Middle frontal gyrus (tissue), 1 donor: ENCODE results near the gene CEP85L.

ENCODE experiments used
- DNase-seq: peaks from one replicate; pipeline ENCODE4 v3.0.0-alpha.2; 2015; ENCODE audit warnings: low spot score; ENCODE audit errors: extremely low spot score

CEP85L gene

DNA sequence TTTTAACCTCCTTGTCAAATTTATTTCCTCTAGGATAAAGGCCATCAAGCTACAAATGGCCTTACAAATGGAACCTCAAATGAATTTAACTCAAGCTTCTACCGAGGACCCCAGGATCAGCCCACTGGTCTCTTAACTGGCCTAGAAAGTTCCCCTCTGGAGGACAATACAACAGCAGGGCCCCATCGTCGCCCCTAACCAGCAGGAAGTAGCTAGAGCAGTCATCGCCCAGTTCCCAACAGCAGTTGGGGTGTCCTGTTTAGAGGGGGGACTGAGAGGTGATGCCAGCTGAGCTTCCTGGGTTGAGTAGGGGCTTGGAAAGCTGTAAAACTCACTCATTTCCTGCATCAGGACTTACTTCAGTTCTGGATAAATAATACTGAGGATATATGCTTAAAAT, 25.6 kb downstream of the CEP85L start:
- DNase-seq = no peak

DNA sequence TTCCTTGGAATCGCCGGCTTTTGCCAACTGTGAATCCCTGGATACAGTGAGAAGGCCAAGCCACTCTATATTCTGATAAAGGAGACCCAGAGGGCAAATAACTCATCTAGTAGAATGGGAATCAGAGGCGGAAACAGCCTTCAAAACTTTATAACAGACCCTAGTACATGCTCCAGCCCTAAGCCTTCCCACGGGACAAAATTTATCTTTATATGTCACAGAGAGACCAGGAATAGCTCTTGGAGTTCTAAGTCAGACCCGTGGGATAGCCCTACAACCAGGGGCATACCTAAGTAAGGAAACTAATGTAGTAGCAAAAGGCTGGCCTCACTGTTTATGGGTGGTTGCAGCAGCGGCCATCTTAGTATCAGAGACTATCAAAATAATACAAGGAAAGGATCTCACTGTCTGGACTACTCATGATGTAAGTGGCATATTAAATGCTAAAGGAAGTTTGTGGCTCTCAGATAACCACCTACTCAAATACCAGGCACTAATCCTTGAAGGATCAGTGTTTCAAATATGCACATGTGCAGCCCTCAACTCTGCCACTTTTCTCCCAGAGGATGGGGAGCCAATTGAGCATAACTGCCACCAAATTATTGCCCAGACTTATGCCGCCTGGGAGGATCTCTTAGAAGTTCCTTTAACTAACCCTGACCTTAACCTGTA, 29.5 kb downstream of the CEP85L start:
- DNase-seq = no peak

DNA sequence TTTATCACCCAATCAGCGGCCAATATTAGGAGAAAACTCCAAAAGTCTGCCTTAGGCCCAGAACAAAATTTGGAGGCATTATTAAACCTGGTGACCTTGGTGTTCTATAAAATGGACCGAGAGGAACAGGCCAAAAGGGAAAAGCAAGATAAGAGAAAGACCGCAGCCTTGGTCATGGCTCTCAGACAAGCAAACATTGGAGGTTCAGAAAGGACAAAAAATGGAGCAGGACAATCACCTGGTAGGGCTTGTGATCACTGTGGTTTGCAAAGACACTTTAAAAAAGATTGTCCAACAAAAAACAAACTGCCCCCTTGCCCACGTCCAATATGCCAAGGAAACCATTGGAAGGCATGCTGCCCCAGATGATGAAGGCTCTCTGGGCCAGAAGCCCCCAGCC, 31.2 kb downstream of the CEP85L start:
- DNase-seq = no peak

DNA sequence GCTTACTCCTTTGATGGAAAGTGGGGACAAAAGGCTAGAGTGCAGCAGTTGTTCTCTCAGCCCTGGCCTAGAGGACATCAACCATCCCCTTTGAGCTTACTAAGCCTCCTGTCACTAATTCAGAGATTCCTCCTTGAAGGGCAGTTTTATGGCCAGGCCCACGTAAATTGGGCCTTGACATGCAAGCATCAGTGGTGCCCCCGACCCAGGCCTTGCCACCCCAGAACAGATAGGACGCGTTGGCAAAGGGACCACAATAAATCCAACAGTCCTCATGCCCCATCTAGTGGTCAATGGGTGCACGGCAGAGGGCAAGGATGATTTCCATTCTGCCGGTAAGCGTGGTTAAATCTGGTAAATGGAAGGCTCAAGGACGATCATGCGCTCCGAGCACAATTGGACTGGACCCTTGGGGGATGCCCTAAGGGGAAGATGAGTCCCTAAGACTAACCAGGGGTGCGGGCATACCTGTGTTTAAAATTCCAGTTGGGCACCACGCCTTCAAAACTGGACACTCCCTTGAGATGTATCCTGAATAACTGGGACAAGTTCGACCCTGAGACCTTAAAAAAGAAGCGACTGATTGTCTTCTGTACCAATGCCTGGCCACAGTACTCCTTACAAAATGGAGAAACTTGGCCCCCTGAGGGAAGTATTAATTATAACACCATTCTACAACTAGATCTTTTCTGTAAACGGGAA, 32.6 kb downstream of the CEP85L start:
- DNase-seq = peak; percentile 22

DNA sequence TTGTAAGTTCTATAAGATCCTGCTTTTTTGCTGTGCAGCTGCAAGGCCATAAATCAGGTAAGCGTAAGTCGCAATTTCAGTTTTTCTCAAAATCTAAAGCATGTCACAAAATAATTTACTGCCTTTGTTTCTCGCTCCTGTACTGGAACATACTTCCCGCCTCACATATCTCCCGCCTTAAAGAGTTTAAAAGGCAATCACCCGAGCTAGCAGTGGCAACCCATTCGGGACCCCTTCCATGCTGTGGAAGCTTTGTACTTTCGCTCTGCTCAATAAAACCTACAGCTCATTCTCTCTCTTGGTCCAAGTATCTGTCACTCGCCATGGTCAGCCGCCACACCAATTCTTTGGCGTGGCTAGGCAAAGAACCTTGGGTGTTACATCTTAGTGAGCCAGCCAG, 34.0 kb downstream of the CEP85L start:
- no peak for DNase-seq

DNA sequence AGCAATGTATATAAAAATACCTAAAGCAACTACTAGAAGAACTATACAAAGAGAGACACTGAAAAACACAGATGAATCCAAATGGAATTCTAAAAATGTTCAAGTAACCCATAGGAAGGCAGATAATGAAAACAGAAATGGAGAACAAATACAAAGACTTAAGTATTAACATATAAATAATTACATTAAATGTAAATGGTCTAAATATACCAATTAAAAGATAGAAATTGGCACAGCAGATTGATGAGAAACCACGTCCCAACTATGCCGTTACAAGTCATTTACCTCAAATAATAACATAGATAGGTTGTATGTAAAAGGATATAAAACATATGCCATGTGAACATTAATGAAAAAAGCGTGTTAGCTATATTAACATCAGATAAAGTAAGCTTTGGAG, 40.1 kb downstream of the CEP85L start:
- no peak for DNase-seq

DNA sequence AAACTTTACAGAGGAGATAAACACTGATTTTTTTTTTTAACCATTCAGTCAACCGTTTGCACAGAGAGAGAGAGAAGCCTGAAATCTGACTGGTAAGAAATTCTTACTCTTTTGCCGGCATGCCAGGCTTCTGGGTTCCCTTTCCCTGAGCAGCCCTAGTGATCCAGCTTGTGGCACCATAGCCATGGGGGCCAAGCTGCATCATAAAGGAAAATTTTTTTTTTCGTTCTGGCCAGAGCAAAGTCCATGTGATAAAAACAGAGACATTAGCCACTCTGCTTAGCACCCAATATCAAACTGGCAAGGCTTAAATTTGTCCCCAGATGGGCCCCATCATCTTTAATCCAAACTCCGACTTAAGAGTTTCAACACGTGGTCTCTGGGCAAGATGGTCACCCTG, 44.5 kb downstream of the CEP85L start:
- no peak for DNase-seq

DNA sequence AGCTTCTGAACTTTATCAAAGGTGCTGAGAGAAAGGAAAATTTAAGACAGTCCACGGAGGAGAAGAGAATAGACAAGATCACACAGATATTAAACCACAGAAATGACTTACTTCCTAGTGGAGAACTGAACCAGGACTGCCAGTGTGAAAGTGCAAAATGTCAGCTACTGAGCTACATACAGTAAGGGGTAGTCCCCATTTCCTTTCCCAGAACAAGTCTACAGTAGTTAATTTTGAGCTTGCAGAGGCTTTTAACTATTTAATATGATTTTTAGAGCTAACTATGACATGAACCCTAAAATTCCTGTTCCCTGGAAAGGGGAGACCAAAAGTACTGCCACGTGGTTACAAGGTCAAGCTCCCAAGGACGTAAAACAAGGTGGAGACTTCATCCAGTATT, 45.1 kb downstream of the CEP85L start:
- no peak for DNase-seq

DNA sequence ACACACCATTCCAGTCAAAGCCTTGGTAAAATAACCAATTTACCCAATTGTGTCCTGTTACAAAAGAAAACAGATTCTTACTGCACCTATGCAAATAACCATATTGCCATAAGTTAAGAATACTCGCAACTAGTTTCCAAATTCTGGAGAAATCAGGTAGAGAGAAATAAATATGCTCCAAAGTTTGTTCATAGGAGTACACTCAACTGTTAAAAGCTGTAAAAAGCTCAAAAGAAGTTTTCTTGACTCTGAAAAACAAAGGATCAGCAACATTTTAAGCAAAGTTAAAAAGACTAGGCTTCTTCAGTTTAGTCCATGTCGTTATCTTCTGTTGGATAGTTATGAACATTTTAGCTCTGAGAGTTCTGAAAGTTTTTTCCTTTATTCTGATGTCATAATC, 48.0 kb downstream of the CEP85L start:
- DNase-seq = no peak

DNA sequence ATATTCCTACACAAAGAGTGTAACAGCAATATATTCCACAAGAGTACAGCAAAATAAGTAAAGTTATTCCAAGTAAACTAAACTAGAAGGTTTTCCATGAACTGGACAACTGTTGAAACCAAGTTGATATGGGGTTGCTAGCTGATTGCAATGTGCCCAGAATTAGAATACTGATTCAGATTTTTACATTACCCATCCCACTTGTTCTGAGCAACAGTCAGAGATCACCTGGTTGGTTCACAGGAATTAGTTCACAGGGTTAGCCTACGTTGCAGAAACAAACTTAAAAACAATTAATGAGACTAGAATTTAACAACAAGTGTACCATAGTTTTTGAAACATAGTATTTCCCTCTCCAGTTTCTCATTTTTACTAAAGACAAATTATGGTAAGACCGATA, 49.1 kb downstream of the CEP85L start:
- DNase-seq = no peak

DNA sequence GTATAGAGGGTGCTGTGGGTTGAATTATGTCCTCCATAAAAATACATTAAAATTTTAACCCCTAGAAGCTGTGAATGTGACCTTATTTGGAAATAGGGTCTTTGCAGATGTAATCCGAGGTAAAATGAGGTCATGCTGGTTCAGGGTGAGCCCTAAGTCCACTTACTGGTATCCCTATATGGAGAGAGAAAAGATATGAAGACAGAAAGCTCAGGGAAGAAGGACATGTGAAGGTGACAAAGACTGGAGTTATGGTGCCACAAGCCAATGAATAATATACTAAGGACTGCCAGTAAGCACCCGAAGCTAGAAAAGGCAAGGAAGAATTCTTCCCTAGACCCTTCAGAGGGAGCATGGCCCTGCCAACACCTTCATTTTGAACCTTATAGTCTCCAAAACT, 53.1 kb downstream of the CEP85L start:
- DNase-seq = no peak

DNA sequence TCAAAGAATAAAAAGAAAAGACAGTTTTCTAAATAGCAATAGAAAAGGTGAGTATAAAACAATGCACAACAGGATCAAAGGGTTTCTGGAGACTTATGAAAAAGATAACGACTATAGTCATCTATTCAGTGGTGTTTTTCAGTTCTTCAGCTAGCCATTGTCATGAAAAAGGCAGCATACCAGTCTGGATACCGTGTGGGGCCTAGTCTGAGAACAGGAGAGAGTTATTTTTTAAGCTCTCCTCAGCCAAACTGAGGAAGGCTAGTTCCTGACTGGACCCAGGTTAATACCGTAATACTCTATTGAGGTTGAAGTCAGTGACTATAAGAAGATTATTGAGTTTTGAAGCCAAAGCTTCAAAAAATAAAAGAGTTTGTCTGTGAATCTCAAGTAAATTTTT, 53.8 kb downstream of the CEP85L start:
- DNase-seq = no peak

DNA sequence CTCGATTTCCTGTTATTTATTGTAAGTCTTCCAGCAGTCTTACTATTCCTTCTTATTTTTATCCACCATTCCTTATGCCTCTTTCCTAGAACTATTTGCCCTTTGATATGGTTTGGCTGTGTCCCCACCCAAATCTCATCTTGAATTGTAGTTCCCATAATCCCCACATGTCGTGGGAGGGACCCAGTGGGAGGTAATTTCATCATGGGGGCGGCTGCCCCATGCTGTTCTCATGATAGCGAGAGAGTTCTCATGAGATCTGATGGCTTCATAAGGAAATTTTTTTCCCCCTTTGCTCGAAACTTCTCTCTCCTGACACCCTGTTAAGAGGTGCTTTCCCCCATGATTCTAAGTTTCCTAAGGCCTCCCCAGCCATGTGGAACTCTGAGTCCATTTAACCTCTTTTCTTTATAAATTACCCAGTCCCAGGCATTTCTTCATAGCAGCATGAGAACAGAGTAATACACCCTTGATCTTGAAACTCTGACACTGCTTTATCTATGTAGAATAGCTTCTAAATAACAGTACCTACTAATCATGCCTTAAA, 54.5 kb downstream of the CEP85L start:
- no peak for DNase-seq

DNA sequence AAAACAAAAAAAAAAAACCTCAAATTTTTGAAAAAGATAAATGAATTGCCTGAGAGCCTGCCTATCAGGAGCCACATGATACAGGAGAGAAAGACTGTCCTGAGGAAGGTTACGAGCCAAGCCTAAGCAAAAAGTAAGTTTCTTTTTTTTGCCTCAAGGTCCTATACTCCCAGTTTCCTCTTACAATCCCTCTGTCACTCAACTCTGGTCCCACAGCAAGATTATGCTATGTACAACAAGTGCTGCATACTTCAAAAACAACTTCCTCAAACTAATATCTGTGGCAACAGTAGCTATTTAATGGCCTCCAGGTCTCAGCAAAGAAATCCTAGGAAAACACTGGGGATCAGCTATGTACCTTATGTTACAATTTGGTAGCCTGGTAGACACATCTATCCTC, 56.5 kb downstream of the CEP85L start:
- no peak for DNase-seq

DNA sequence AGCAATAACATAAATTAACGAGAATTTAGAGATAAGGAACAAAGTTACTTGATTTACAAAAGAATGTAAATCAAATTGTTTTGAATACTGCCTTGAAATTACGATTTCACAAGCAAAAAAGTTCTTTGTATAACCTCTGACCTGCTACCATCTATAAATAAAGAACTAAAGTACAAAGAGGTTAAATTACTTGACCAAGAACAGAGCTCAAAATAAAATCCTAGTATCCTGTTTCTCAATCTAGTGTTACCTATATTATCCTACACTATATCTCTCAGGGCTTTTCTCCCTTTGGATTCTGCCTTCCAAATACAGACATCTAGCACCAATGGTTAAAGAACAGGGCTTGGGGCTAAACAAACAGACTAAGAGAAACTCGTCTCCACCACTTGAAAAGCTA, 59.5 kb downstream of the CEP85L start:
- no peak for DNase-seq

DNA sequence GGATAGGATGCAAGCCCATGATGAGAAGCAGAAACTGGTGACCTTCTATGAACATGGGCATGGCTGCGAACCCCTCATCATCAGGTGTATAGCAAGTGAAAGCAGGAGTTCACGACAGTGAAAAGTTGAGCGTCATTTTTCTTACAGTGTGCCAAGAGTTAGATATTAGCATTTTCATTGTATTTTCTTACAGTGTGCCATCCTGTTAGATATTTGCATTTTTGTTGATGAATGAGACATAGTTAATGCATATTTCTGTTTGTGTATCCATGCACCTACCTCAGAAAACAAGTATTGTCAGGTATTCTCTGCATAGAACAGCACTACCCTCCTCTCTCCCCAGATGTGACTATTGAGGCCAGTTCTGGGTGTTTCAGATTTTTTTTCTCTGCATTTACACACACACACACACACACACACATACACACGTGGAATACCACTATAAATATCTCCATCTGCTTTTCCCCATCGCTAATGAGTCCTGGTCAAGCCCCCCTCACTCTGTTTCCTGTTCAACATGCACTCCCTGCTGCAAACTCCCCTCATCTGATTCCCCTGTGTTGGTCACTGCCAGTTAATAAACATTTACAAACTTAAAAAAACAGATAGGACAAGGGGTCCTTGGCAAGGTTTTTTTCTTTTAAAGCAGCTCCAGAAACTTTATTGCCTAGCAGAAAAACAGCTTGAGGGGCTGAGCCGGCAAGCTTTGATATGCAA, 61.6 kb downstream of the CEP85L start:
- no peak for DNase-seq

DNA sequence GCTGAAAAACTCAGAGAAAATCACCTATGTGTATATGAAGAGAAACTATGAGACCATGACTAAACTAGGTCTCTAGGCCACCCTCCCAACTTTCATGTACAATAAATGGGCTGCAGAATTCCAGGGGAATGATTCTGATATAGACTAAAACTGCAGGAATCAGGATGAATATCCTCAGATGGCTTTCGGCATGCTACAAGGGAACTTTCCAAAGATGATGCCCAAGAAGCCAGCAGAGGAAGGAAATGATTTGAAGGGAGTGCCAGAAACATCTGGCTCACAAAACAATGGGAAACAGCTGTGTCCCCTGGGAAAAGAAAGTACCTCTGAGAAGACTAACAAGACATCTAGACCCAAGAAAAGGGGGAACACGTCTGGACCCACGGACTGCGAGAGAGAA, 62.2 kb downstream of the CEP85L start:
- DNase-seq = no peak

DNA sequence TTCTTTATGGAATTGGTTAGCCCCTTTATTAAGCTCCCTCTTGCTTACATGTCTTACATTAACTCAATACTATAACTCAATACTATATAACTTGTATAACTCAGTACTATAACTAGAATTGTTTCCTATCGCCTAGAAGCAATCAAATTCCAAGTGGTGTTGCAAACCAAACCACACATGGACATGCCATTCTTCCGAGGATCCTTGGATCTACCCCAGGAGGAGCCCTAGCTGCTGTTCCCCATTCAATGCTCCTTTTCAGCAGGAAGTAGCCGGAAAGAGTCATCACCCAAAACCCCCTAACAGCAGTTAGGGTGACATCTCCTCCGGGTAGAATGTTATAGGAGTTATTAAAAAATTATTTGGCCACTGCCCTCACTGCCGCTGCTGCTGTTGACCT, 62.8 kb downstream of the CEP85L start:
- DNase-seq = no peak

DNA sequence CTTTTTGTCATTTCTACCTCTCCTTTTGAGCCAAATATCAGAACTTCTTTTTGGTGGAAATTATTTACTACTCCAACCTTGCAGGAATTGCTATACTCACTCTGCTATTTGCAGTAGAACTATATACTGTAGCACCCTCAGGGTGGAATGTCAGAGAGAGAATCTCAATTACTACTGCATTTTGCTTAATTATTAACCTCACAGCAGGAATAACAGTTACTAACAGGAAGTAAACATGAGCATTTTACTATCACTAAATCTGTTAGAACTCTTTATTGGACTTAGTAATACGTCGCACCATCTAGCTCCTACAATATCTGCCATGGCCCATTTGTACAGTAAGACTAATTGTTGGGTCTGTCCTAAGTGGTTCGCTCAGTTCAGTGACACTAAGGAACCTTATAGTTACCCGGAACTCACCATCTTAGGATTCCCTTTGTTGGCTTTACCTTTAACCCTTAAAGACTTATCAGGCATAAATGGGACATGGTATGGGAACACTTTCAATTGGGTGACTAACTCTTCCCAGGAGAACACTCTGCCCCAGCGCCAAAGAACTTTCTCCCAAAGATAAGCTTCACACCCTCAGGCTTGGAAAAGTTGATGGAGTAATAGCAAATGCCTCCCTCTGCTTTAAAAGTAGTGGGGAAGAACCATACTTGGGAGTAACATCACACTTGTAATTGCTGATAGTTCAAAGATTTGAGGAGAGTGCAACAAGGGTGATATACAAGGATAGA, 64.5 kb downstream of the CEP85L start:
- no peak for DNase-seq

DNA sequence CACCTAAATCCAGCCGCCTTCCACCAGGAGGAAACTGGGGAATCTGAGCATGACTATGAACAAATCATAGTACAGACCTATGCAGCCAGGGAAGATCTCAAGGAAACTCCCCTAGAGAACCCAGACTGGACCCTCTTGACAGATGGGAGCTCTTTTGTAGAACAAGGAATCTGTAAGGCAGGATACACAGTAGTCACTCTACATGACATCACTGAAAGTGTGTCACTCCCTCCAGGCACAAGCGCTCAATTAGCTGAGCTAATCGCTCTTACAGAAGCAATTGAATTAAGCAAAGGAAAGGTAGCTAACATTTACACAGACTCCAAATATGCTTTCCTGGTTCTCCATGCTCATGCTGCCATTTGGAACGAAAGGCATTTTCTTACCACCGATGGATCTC, 66.5 kb downstream of the CEP85L start:
- no peak for DNase-seq

DNA sequence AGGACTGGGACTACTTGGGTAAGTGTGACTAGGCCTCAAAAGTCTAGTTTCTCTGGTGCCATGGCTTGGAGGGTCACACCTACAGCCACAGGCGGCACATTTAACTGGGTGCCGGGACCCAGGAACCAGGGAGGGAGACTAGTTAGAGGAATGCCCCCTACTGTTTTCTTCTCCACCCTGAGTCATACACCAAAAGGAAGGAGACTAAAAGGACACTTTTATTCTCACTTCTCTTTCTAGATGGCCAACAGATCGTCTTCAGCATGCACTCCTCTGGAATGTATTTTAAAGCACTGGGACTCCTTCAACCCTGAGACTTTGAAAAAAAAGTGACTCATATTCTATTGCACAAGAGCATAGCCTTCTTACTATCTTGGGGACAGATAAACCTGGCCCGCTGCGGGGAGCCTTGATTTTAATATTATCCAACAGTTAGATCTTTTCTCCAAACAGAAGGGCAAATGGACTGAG, 69.9 kb downstream of the CEP85L start:
- no peak for DNase-seq
